GM12801 (cell line): ENCODE data around the gene COQ10A.

ENCODE experiments used
- CTCF ChIP-seq: IDR thresholded peaks from one replicate; pipeline ENCODE4 v1.5.1; 2011; ENCODE audit warnings: control low read depth; ENCODE audit not compliant: insufficient read length; ENCODE audit errors: extremely low read depth

The COQ10A gene

GRCh38 chr12:56248711-56249110, 18.0 kb upstream of the COQ10A start:
- TF ChIP-seq CTCF = no peak

- no peak for TF ChIP-seq CTCF
These were observed 14.1 kb upstream of the COQ10A start for GRCh38 chr12:56252649-56253048.

GRCh38 chr12:56253091-56253490, 13.7 kb upstream of the COQ10A start:
- TF ChIP-seq CTCF = no peak

GRCh38 chr12:56255671-56256070, 11.1 kb upstream of the COQ10A start:
- no peak for TF ChIP-seq CTCF

- TF ChIP-seq CTCF = no peak
These were observed 10.3 kb upstream of the COQ10A start for GRCh38 chr12:56256326-56256960.

DNA sequence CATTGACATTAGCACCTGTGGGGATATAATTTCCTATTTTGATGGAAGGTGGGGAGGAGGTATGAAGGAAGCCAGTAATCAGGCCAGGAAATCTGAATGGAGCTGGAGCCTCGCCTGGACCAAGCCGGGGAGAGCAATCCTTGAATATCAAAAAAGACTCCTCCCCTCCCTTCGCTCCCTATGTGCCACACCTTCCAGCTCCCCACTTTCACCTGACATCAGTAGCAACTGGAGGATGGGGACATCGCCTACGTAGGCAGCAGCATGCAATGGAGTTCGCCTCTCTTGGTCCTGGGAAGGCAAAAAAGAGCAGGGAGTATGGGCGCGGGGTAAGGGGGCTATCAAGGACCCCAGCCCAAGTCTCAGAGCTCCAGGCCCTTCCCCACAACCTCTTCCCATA, 9.7 kb upstream of the COQ10A start:
- no peak for TF ChIP-seq CTCF

GRCh38 chr12:56257491-56258067, 9.2 kb upstream of the COQ10A start:
- TF ChIP-seq CTCF = no peak
